HepG2 (cell line): ENCODE measurements around the gene AJM1. TPM values are rescaled to one million over a fixed set of nuclear protein-coding genes. Genes with fewer than 3 reads are reported as not detected.

Experiments
- ATAC-seq: fragments of 200-7000 bp; cut with Tn5 transposase; 3 replicates; pipeline ENCODE4 v1.9.1; 2020; ENCODE audit warnings: mild to moderate bottlenecking, moderate library complexity
- BruUV-seq: library from RNA; stranded (reverse); fragments of 400-500 nt; replicated peaks from 2 replicates; lab custom pipeline; 2021; lab: Mats Ljungman, UMichigan
- CTCF ChIA-PET: fragments of 300-600 bp; formaldehyde crosslinking; extraction: SDS; loops from one replicate; lab custom pipeline; 2021; ENCODE audit warnings: low total read pairs, inconsistent platforms, low intra/inter-chr PET ratio; lab: Yijun Ruan, JAX
- POLR2A ChIA-PET: fragments of 350-600 bp; sonication (Branson Sonifier 250); formaldehyde crosslinking; loops from one replicate; lab custom pipeline; 2020; ENCODE audit warnings: antibody characterized with exemption, inconsistent platforms; lab: Yijun Ruan, JAX
- DNase-seq: peaks from one replicate; pipeline ENCODE4 v3.0.0-alpha.2; 2015; ENCODE audit warnings: low spot score
- FAIRE-seq: peaks from 3 replicates; lab custom pipeline; 2011; peaks lifted over from hg19 to GRCh38; lab: Jason Lieb, UNC
- H2AFZ ChIP-seq: one replicate; pipeline ENCODE4 v1.6.1; 2011; ENCODE audit warnings: low read length, inconsistent platforms
- H3K27ac ChIP-seq: fragments of 300-600 bp; 3 replicates; pipeline ENCODE4 v1.8.0; 2011; ENCODE audit warnings: mixed run types, mild to moderate bottlenecking, mixed read lengths, low read length, inconsistent platforms; ENCODE audit not compliant: insufficient read depth; ENCODE audit errors: extremely low read length
- H3K27me3 ChIP-seq, 2 experiments: fragments of 200-600 bp in 1 of 2; 2 replicates in 1 of 2; 3 replicates in 1 of 2; pipeline versions ENCODE4 v1.6.0 to v1.8.0; 2011; ENCODE audit warnings: low read length in 2 of 2, mild to moderate bottlenecking in 2 of 2, moderate library complexity in 2 of 2, inconsistent platforms in 1 of 2; ENCODE audit not compliant: insufficient read depth in 2 of 2, control insufficient read depth in 1 of 2
- H3K36me3 ChIP-seq, 2 experiments: fragments of 200-600 bp in 1 of 2; replicated peaks in 1 of 2; 2 replicates in 1 of 2; 3 replicates in 1 of 2; pipeline versions ENCODE4 v1.5.1 to v1.8.0; 2011; ENCODE audit warnings: low read length in 2 of 2, inconsistent platforms in 1 of 2; ENCODE audit not compliant: insufficient read depth in 2 of 2, control insufficient read depth in 1 of 2
- H3K4me1 ChIP-seq: 2 replicates; pipeline ENCODE4 v1.5.1; 2012; ENCODE audit warnings: low read length, inconsistent platforms; ENCODE audit not compliant: insufficient read depth
- H3K4me2 ChIP-seq: 2 replicates; pipeline ENCODE4 v1.6.0; 2011; ENCODE audit warnings: low read depth, low read length, inconsistent platforms
- H3K4me3 ChIP-seq, 3 experiments: fragments of 200-600 bp in 1 of 3; sonication (generic), shearing (Covaris generic) in 1 of 3; replicated peaks in 1 of 3; 2 replicates each; pipeline ENCODE4 v1.5.1; 2011 to 2016; ENCODE audit warnings: low read length in 3 of 3, inconsistent platforms in 2 of 3, low read depth in 2 of 3, mild to moderate bottlenecking in 2 of 3, control low read depth in 1 of 3, mixed read lengths in 1 of 3; ENCODE audit not compliant: insufficient read depth in 1 of 3
- H3K79me2 ChIP-seq: one replicate; pipeline ENCODE4 v1.6.1; 2011; ENCODE audit warnings: low read length, inconsistent platforms; ENCODE audit not compliant: insufficient read depth
- H3K9ac ChIP-seq: 2 replicates; pipeline ENCODE4 v1.6.0; 2011; ENCODE audit warnings: mild to moderate bottlenecking, low read depth, low read length, inconsistent platforms; ENCODE audit not compliant: insufficient read depth
- H3K9me3 ChIP-seq: 2 replicates; pipeline ENCODE4 v1.5.1; 2012; ENCODE audit warnings: mild to moderate bottlenecking, low read length
- H4K20me1 ChIP-seq: 2 replicates; pipeline ENCODE4 v1.6.0; 2011; ENCODE audit warnings: inconsistent platforms, mild to moderate bottlenecking, low read length, moderate library complexity; ENCODE audit not compliant: insufficient read depth
- AGO1 ChIP-seq: fragments of 200-400 bp; formaldehyde crosslinking; IDR thresholded peaks from 2 replicates; pipeline ENCODE4 v1.6.1; 2017; ENCODE audit warnings: mild to moderate bottlenecking, low read depth, low read length, moderate library complexity; ENCODE audit not compliant: poor library complexity, severe bottlenecking
- AGO2 ChIP-seq: fragments of 200-400 bp; formaldehyde crosslinking; optimal IDR thresholded peaks from 2 replicates; pipeline ENCODE3; 2017; ENCODE audit warnings: mild to moderate bottlenecking, low read depth, low read length, moderate library complexity
- POLR2A ChIP-seq, 2 experiments: IDR thresholded peaks; 2 replicates each; pipeline ENCODE4 v1.6.1; 2011; ENCODE audit warnings: low read depth in 2 of 2, low read length in 2 of 2, mild to moderate bottlenecking in 1 of 2, moderate library complexity in 1 of 2; ENCODE audit not compliant: insufficient read depth in 1 of 2
- RBFOX2 ChIP-seq: fragments of 200-400 bp; formaldehyde crosslinking; IDR thresholded peaks from 2 replicates; pipeline ENCODE4 v1.6.1; 2017; ENCODE audit warnings: low read depth, mild to moderate bottlenecking, low read length
- STAG1 ChIP-seq: sonication (generic); formaldehyde crosslinking; IDR thresholded peaks from 2 replicates; pipeline ENCODE4 v1.4.0; 2020; ENCODE audit warnings: missing genetic modification reagents
- TEF ChIP-seq: sonication (generic); formaldehyde crosslinking; IDR thresholded peaks from 2 replicates; pipeline ENCODE4 v1.5.0; 2020; ENCODE audit warnings: missing genetic modification reagents
- ZNF512B ChIP-seq: sonication (generic); formaldehyde crosslinking; IDR thresholded peaks from 2 replicates; pipeline ENCODE4 v1.5.1; 2020; ENCODE audit warnings: missing genetic modification reagents, mild to moderate bottlenecking, borderline replicate concordance
- ZNF749 ChIP-seq: sonication (generic); formaldehyde crosslinking; IDR thresholded peaks from 2 replicates; pipeline ENCODE4 v1.8.0; 2022; ENCODE audit warnings: mild to moderate bottlenecking, missing genetic modification reagents, moderate library complexity, borderline replicate concordance
- WGBS: methylation state at CpG from one replicate; pipeline ENCODE4 v1.1.6; 2017; ENCODE audit warnings: low lambda C conversion rate; 5-methylcytosine and 5-hydroxymethylcytosine counted together
- in situ Hi-C: cut with HindIII; loops from 2 replicates; pipeline ENCODE4 v1.10.0; 2017; ENCODE audit warnings: low pct_unique_long_range_greater_than_20kb; ENCODE audit not compliant: extremely low pct_ligation_motif_present
- intact Hi-C: fragments of 100-400 bp; cut with micrococcal nuclease; formaldehyde crosslinking; loops from one replicate; pipeline ENCODE4 v1.10.0; 2022; ENCODE audit not compliant: unreplicated experiment
- polyA plus RNA-seq, 8 experiments: library from polyadenylated mRNA; depleted of rRNA in 3 of 8; stranded (reverse) in 7 of 8; unstranded in 1 of 8; fragments of >200 nt; fragmentation: Illumina TruSeq in 4 of 8; extraction: Trizol in 4 of 8; gene quantifications; 2 replicates each; pipeline versions ENCODE4 v1.2.1 to v1.2.3, GENCODE V29; 2011 to 2016; ENCODE audit warnings: low read depth in 4 of 8, missing spikeins in 1 of 8, mixed read lengths in 1 of 8; ENCODE audit not compliant: insufficient read depth in 1 of 8
- total RNA-seq, 5 experiments: library from RNA; depleted of rRNA; stranded (reverse); fragments of >200 nt; fragmentation: Illumina TruSeq; extraction: Trizol; gene quantifications; 2 replicates each; pipeline ENCODE4 v1.2.3, GENCODE V29; 2016; ENCODE audit warnings: low read depth in 1 of 5

AJM1 gene
- total and polyA plus RNA-seq, 2 of the 13 experiments (the other 11 are each of a cell fraction or from before 2014, with no cell fraction given) = 1.1 to 1.2 TPM

- FAIRE-seq (no peak), ATAC-seq (no peak)
- 99% methylated on average over 21 of the region's 23 CpGs for WGBS
Measured at GRCh38 chr9:136831720-136832104, 10.6 kb upstream of the AJM1 start.

More at GRCh38 chr9:136831720-136832104, 10.6 kb upstream of the AJM1 start:
- no TSS peak for BruUV-seq
- ChIA-PET CTCF (no interaction called here), POLR2A (no interaction called here)
- Histone ChIP-seq H4K20me1 (no peaks in the 10 kb centered on the region), H3K79me2 (no peaks in the 10 kb centered on the region), H3K9ac (no peak overlapping the region), H3K27ac (no peak overlapping the region), H3K36me3 (peaks cover 36 to 59% of the 10 kb centered on the region in 2 experiments), H3K27me3 (no peaks in the 10 kb centered on the region), H2AFZ (no peak overlapping the region), H3K4me2 (no peak overlapping the region), H3K4me3 (no peak overlapping the region), H3K4me1 (no peaks in the 10 kb centered on the region), H3K9me3 (no peaks in the 10 kb centered on the region)
- intact Hi-C loops (no loop called here), in situ Hi-C loops (no loop called here)
- peak; percentile 87 for TF ChIP-seq AGO2
- 0 out of 4 replicates have a peak, but pooled peaks of 1 of the 2 experiments have one; percentile 20 for TF ChIP-seq POLR2A (IDR thresholded peaks at IDR 0.05; ENCODE audit: insufficient read depth in 1 of 2, low read depth in 2 of 2, low read length in 2 of 2)
- TF ChIP-seq RBFOX2 = peak; percentile 58
- TF ChIP-seq ZNF512B (CRISPR knock-in tag) = no peak
- TF ChIP-seq AGO1 = peak; percentile 20
- no peak for TF ChIP-seq TEF (CRISPR knock-in tag)
- no peak for TF ChIP-seq ZNF749 (CRISPR knock-in tag)
- no peak for TF ChIP-seq STAG1 (CRISPR knock-in tag)
- DNase-seq = no peak
